ENCODE measurements around the gene EFCAB3.

DNA sequence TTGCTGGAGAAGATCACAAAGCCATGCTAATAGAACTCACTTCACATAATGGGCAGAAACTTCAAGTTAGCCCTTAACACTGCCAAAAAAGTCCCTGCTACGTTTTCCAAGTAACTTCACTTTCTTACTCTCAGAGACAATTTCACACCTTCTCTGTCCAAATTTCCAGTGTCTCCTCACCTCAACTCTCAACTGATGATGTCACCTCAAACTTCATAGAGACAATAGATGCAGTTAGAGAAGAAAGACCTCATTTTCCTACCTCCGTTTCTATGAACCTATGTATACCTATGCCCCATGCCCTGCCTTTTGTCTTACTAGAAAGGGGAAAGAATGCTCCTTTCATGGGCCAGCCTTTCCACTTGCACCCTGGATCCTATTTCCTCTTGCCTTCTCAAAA is 14.2 kb upstream of the EFCAB3 start:
- TF ChIP-seq POLR2A (IDR thresholded peaks at IDR 0.05; ENCODE audit: low read length) (no peak), GATA1 (IDR thresholded peaks at IDR 0.05; ENCODE audit: low read depth, low read length) (no peak)

Data from erythroblast (primary cell).